GM21529 (cell line): Measurements from ENCODE around the gene PFKFB1.

Experiments
- ATAC-seq: cut with Tn5 transposase; IDR thresholded peaks from one replicate; pipeline ENCODE4 v1.9.1; 2021; ENCODE audit not compliant: unreplicated experiment

PFKFB1 gene

GRCh38 chrX:54926978-54927377, 67.0 kb downstream of the PFKFB1 start:
- no peak for ATAC-seq

GRCh38 chrX:54923376-54923775, 70.6 kb downstream of the PFKFB1 start:
- ATAC-seq = no peak

DNA sequence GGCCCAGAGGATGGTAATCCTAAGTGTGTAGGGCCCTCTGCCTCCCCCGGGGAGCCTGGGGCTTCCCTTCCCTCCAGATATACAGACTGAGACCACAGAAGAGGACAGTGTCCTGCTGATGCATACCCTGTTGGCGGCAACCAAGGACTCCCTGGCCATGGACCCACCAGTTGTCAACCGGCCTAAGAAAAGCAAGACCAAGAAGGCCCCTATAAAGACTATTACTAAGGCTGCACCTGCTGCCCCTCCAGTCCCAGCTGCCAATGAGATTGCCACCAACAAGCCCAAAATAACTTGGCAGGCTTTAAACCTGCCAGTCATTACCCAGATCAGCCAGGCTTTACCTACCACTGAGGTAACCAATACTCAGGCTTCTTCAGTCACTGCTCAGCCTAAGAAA, 71.4 kb downstream of the PFKFB1 start:
- no peak for ATAC-seq

GRCh38 chrX:54921427-54922021, 72.5 kb downstream of the PFKFB1 start:
- ATAC-seq = peak; percentile 65

DNA sequence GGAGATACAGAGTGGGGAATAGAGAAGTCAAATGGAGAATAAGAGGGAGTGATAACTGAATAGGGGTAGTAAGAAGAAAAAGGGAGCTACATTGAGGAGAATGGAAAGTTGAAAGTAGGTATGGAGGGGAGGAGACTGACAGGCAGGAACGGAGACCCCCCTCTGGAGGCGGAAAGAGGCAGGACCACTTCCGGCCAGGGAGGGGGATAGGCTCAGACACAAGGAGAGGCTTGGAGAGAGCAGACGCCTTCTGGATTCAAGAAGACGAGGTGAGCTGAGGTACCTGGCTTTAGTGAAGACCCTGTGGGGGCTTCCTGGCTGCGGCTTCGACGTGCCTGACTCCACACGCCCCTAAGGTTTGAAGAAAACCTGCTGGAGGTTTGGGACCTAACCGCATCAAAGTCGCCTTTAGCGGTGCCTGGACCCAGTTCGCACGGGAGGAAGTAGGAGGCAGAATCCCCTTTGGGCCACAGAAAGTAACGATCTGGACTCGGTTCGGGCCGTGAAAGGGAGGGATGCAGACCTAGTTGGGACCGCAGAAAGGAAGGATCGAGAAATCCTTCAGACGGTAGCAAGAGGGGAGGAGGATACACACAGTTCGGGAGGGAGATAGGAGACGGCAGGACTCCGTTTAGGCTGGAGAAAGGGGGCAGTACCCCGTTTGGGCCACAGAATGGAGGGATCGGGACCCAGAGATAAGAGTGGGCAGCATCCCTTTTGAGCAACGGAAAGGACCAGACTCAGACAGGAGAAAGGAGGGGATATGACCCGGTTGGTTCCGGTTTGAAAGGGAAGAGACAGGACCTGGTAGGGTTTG, 73.2 kb downstream of the PFKFB1 start, which contains the start of gene TRO:
TRO (plus strand) TSS at position 215 of the 817 bp plus-strand sequence. CDS start 1,423 bp downstream, outside the sequence.
- ATAC-seq = no peak

GRCh38 chrX:54909941-54910340, 84.0 kb downstream of the PFKFB1 start:
- no peak for ATAC-seq

DNA sequence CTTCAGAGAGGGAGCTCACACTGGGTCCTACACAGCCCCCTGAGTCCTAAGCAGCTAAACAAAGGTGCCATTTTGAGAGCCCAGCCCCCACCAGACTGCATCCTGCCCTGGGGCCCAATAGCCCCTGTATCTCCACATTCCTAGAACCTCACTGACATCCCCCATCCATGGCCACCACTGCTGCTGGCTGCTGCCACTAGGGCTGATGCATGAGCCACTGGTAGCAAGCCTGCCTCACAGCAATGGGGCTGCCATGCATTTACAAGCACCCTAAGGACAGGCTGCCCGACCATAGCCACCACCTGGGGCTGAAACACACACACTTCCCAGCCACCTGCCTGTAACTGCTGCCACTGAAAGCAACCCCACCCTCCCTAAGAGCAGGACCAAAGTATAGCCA, 99.8 kb downstream of the PFKFB1 start:
- no peak for ATAC-seq

GRCh38 chrX:54891573-54891972, 102.4 kb downstream of the PFKFB1 start:
- no peak for ATAC-seq

GRCh38 chrX:54885740-54886139, 108.2 kb downstream of the PFKFB1 start:
- ATAC-seq = no peak
